HuH-7 (cell line): ENCODE results near the gene CPNE5.

Source experiments
- DNase-seq: peaks from one replicate; pipeline ENCODE4 v3.0.0; 2011; ENCODE audit warnings: low spot score

CPNE5 gene

GRCh38 chr6:36760685-36761435 is 78.4 kb downstream of the CPNE5 start:
- DNase-seq: no peak

- peak; percentile 87 for DNase-seq
Measured at GRCh38 chr6:36759148-36759759, 80.0 kb downstream of the CPNE5 start.

GRCh38 chr6:36758516-36759147 is 80.6 kb downstream of the CPNE5 start:
- DNase-seq: no peak

GRCh38 chr6:36757943-36758508 is 81.2 kb downstream of the CPNE5 start:
- DNase-seq: no peak

GRCh38 chr6:36757206-36757605 is 82.0 kb downstream of the CPNE5 start:
- no peak for DNase-seq

GRCh38 chr6:36756786-36757185 is 82.5 kb downstream of the CPNE5 start:
- DNase-seq: no peak

GRCh38 chr6:36755435-36756348 is 83.6 kb downstream of the CPNE5 start:
- DNase-seq: no peak

GRCh38 chr6:36754582-36755434 is 84.4 kb downstream of the CPNE5 start:
- DNase-seq: no peak

GRCh38 chr6:36753671-36754405 is 85.4 kb downstream of the CPNE5 start:
- no peak for DNase-seq

GRCh38 chr6:36752886-36753506 is 86.2 kb downstream of the CPNE5 start:
- DNase-seq: no peak

- DNase-seq: no peak
Measured at GRCh38 chr6:36752187-36752885, 86.9 kb downstream of the CPNE5 start.

GRCh38 chr6:36751833-36752186 is 87.4 kb downstream of the CPNE5 start:
- DNase-seq: no peak

GRCh38 chr6:36751091-36751490 is 88.2 kb downstream of the CPNE5 start:
- no peak for DNase-seq

GRCh38 chr6:36749829-36750489 is 89.3 kb downstream of the CPNE5 start:
- no peak for DNase-seq

- DNase-seq: no peak
Measured at GRCh38 chr6:36746251-36746650, 93.0 kb downstream of the CPNE5 start.

GRCh38 chr6:36745836-36746235 is 93.4 kb downstream of the CPNE5 start:
- no peak for DNase-seq

GRCh38 chr6:36745283-36745682 is 94.0 kb downstream of the CPNE5 start:
- no peak for DNase-seq

GRCh38 chr6:36744304-36744673 is 95.0 kb downstream of the CPNE5 start:
- no peak for DNase-seq
